Mucosa of descending colon (tissue), 3 donors: ENCODE results near the gene CCR9. TPM values are rescaled to one million over a fixed set of nuclear protein-coding genes. Genes with fewer than 3 reads are reported as not detected.

Experiments
- ATAC-seq: fragments of 200-7000 bp; cut with Tn5 transposase; one replicate; pipeline ENCODE4 v1.9.1; 2020; ENCODE audit warnings: mild to moderate bottlenecking, moderate library complexity
- DNase-seq, 3 donors: peaks; one replicate each; pipeline ENCODE4 v3.0.0-alpha.2; 2020
- H3K36me3 ChIP-seq: fragments of 200-600 bp; one replicate; pipeline ENCODE4 v1.8.0; 2021; ENCODE audit warnings: low read depth, mild to moderate bottlenecking
- H3K4me1 ChIP-seq: fragments of 200-600 bp; one replicate; pipeline ENCODE4 v1.8.0; 2021; ENCODE audit warnings: low read depth, mild to moderate bottlenecking
- H3K4me3 ChIP-seq: fragments of 200-600 bp; one replicate; pipeline ENCODE4 v1.8.0; 2021; ENCODE audit warnings: mild to moderate bottlenecking
- H3K9me3 ChIP-seq: fragments of 200-600 bp; one replicate; pipeline ENCODE4 v1.8.0; 2021; ENCODE audit warnings: mild to moderate bottlenecking
- CTCF ChIP-seq: fragments of 200-600 bp; IDR thresholded peaks from one replicate; pipeline ENCODE4 v1.8.0; 2022; ENCODE audit warnings: antibody characterized with exemption, mild to moderate bottlenecking
- intact Hi-C, 2 donors: fragments of 100-400 bp; cut with DNase I in 1 of 2; cut with micrococcal nuclease in 1 of 2; formaldehyde crosslinking; loops; one replicate each; pipeline versions ENCODE4 v1.11.0 to v1.11.1; 2022; cut with DNase I, micrococcal nuclease
- total RNA-seq, 3 donors: library from RNA; stranded (reverse); fragmentation: NEBNext Ultra II Directional in 2 of 3; extraction: Animal tissue kit (Norgen Biotek cat#: 25700) in 2 of 3; gene quantifications; one replicate each; pipeline versions ENCODE4 v1.2.1 to v1.2.4, GENCODE V29; 2021 to 2023
- donor health status: DM: no; HTN: no; CAD: no; lungs with moderate emphysema.
- donor health status: DM: no; HTN: no; CAD: no.
- donor health status: DM: no; HTN: yes; CAD: no.

The CCR9 gene
- total RNA-seq, 3 donors from 2014 or later: 0.12 to 0.22 TPM; not detected in 1

DNA sequence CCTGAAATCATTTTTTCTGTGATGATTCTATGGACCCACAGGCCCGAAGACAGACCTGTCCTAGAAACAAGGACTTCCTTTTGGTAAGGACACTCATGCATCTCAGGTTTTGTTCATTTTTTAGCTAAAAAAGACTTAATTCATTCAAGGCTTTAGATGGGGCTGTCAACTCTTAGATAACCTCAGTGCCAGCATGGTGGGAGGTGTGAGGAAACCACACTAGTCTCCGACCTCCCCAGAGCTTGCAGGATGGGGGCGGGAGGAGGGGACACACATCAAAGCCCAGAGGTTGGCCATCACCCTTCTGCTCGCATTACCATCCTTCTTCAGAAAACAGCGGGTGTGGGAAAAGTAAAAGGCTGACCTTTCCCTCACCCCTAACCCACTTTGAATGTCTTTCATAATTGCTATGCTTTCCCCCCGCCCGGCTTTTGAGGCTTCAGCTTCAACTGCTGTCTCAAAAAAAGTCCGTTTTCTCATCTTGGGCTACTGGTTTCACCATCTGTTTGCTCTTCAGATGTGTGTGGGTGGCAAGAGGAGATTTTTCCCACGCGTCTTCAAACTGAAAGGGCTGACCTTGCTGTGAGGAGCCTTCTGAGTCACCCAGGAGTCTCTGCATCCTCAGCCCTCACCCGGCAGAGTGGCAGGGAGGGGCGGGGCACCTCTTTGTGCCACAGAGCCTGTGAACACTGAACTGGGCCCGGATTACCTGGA lies 29.3 kb downstream of the CCR9 start:
- ATAC-seq (peak; percentile 70), DNase-seq (peak; percentile 38 to 64 (median 54))
- H3K4me1 ChIP-seq: no peaks in the 10 kb centered on the region
- intact Hi-C loops: loop anchor here in 1 of 2 donors (10.0 kb wide), 1 partner anchor 151 kb away; no protein-coding TSS in a partner anchor
- H3K36me3 ChIP-seq: no peaks in the 10 kb centered on the region
- no peak for TF ChIP-seq CTCF
- no peak overlapping the region for H3K4me3 ChIP-seq
- H3K9me3 ChIP-seq: no peaks in the 10 kb centered on the region

GRCh38 chr3:45917146-45917898 lies 31.0 kb downstream of the CCR9 start:
- no peak for DNase-seq
- Histone ChIP-seq H3K4me1 (no peaks in the 10 kb centered on the region), H3K36me3 (no peaks in the 10 kb centered on the region), H3K9me3 (no peaks in the 10 kb centered on the region), H3K4me3 (no peak overlapping the region)
- intact Hi-C loops: loop anchor here in 1 of 2 donors (10.0 kb wide), 1 partner anchor 153 kb away; no protein-coding TSS in a partner anchor
- ATAC-seq: no peak
- TF ChIP-seq CTCF: no peak

GRCh38 chr3:45921158-45922038 lies 35.1 kb downstream of the CCR9 start:
- intact Hi-C loops: no loop called here
- ATAC-seq: no peak

GRCh38 chr3:45922039-45922326 lies 35.6 kb downstream of the CCR9 start:
- no peaks in the 10 kb centered on the region for H3K9me3 ChIP-seq
- no peak for TF ChIP-seq CTCF
- H3K4me3 ChIP-seq: no peak overlapping the region
- no peaks in the 10 kb centered on the region for H3K4me1 ChIP-seq
- intact Hi-C loops: no loop called here
- ATAC-seq: no peak
- peaks cover 6% of the 10 kb centered on the region for H3K36me3 ChIP-seq
- DNase-seq: no peak

More at GRCh38 chr3:45921158-45922038, 35.1 kb downstream of the CCR9 start:
- Histone ChIP-seq H3K4me3 (no peak overlapping the region), H3K4me1 (no peaks in the 10 kb centered on the region), H3K36me3 (peaks cover 6% of the 10 kb centered on the region), H3K9me3 (no peaks in the 10 kb centered on the region)
- DNase-seq: no peak
- no peak for TF ChIP-seq CTCF

DNA sequence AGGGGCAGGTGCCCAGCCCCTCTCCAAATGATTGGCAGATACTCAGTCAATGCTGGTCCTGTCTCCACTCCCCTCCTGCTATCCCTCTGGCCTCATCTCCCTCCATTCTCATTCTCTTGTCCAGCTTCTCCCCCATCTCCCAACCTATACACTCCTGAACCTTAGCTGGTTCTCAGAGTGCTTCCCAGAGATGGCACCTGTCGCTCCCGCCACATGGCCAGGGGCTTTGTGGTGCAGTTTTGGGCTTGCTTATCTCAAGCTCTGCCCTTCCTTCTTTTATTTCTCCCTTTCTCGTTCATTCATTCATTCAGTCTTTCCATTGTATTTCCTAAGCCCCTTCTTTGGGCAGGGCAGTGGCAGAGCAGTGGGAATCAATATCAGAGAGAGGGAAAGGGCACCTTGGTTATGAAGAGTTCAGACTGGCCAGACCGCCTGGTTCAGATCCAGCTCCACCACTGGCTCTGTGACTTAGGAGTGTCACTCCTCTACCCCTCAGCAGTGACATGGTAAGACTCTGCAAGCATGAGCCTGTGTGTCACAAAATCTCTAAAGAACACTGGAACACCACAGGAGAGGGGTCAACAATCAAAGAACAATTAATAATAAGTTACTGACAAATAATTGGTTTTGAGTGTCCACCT lies 36.7 kb downstream of the CCR9 start:
- Histone ChIP-seq H3K9me3 (no peaks in the 10 kb centered on the region), H3K4me1 (no peaks in the 10 kb centered on the region), H3K4me3 (no peak overlapping the region), H3K36me3 (peaks cover 6% of the 10 kb centered on the region)
- intact Hi-C loops: no loop called here
- DNase-seq: no peak
- no peak for TF ChIP-seq CTCF
- no peak for ATAC-seq
